ENCODE data around the gene ZNF568.

Gene ZNF568

GRCh38 chr19:37014456-37014855 is 98.3 kb downstream of the ZNF568 start:
- DNase-seq (ENCODE audit: low read depth), result no peak
- TF ChIP-seq CTCF (conservative IDR thresholded peaks at IDR 0.05; ENCODE audit: control insufficient read depth, insufficient read depth, low read depth, low read length), result no peak
- no peak overlapping the region for H3K4me3 ChIP-seq (ENCODE audit: control insufficient read depth, low read depth, low read length)

- no peak for TF ChIP-seq CTCF (conservative IDR thresholded peaks at IDR 0.05; ENCODE audit: control insufficient read depth, insufficient read depth, low read depth, low read length)
- DNase-seq (ENCODE audit: low read depth), result no peak
- no peak overlapping the region for H3K4me3 ChIP-seq (ENCODE audit: control insufficient read depth, low read depth, low read length)
Measured at GRCh38 chr19:37045140-37045539, 129.0 kb downstream of the ZNF568 start.

Data from fibroblast of mammary gland (primary cell).